CD14-positive monocyte (primary cell): ENCODE data around the gene ABCA4. TPM values are rescaled to one million over a fixed set of nuclear protein-coding genes. Genes with fewer than 3 reads are reported as not detected.

ENCODE experiments used
- DNase-seq, 3 donors: peaks; one replicate each; pipeline ENCODE4 v3.0.0-alpha.2; 2011 to 2022
- H2AFZ ChIP-seq: 2 replicates; pipeline ENCODE4 v1.6.0; 2012; ENCODE audit warnings: mild to moderate bottlenecking, low read depth, low read length, inconsistent platforms; ENCODE audit not compliant: insufficient read depth, poor library complexity, severe bottlenecking
- H3K27ac ChIP-seq, 2 donors: 1 replicate in 1 of 2; 2 replicates in 1 of 2; pipeline ENCODE4 v1.5.1; 2012 to 2013; ENCODE audit warnings: low read length in 2 of 2, control low read depth in 1 of 2, inconsistent platforms in 1 of 2, low read depth in 1 of 2, mild to moderate bottlenecking in 1 of 2
- H3K27me3 ChIP-seq, 2 donors: one replicate each; pipeline versions ENCODE4 v1.6.0 to v1.6.1; 2011 to 2013; ENCODE audit warnings: low read length in 2 of 2; ENCODE audit not compliant: control insufficient read depth in 2 of 2, insufficient read depth in 2 of 2
- H3K36me3 ChIP-seq, 2 donors: replicated peaks in 1 of 2; 1 replicate in 1 of 2; 2 replicates in 1 of 2; pipeline versions ENCODE4 v1.5.1 to v1.6.1; 2012 to 2013; ENCODE audit warnings: low read length in 2 of 2, control low read depth in 1 of 2, inconsistent platforms in 1 of 2, mild to moderate bottlenecking in 1 of 2; ENCODE audit not compliant: insufficient read depth in 2 of 2, control insufficient read depth in 1 of 2
- H3K4me1 ChIP-seq, 2 donors: 1 replicate in 1 of 2; 2 replicates in 1 of 2; pipeline versions ENCODE4 v1.5.1 to v1.6.1; 2012 to 2013; ENCODE audit warnings: low read length in 2 of 2, control low read depth in 1 of 2, inconsistent platforms in 1 of 2, mild to moderate bottlenecking in 1 of 2, moderate library complexity in 1 of 2; ENCODE audit not compliant: insufficient read depth in 2 of 2, control insufficient read depth in 1 of 2
- H3K4me2 ChIP-seq: replicated peaks from 2 replicates; pipeline ENCODE3; 2012; ENCODE audit warnings: low read length, moderate library complexity, mild to moderate bottlenecking; ENCODE audit not compliant: poor library complexity, severe bottlenecking; ENCODE audit errors: extremely low read depth
- H3K4me3 ChIP-seq, 3 experiments: fragments of 200-600 bp in 1 of 3; sonication (generic) in 1 of 3; replicated peaks in 1 of 3; 1 replicate in 2 of 3; 2 replicates in 1 of 3; pipeline ENCODE4 v1.5.1; 2011 to 2013; ENCODE audit warnings: low read length in 3 of 3, mild to moderate bottlenecking in 3 of 3, control low read depth in 2 of 3, low read depth in 2 of 3, inconsistent platforms in 1 of 3, moderate library complexity in 1 of 3
- H3K79me2 ChIP-seq: 2 replicates; pipeline ENCODE4 v1.6.0; 2012; ENCODE audit warnings: mild to moderate bottlenecking, control low read depth, inconsistent platforms, low read length, moderate library complexity; ENCODE audit not compliant: insufficient read depth
- H3K9ac ChIP-seq: 2 replicates; pipeline ENCODE4 v1.6.0; 2017; ENCODE audit warnings: low read length, mild to moderate bottlenecking; ENCODE audit not compliant: insufficient read depth, poor library complexity, severe bottlenecking
- H3K9me3 ChIP-seq, 2 donors: replicated peaks in 1 of 2; 1 replicate in 1 of 2; 2 replicates in 1 of 2; pipeline versions ENCODE4 v1.5.1 to v1.6.1; 2012 to 2013; ENCODE audit warnings: low read length in 2 of 2, control low read depth in 1 of 2; ENCODE audit not compliant: control insufficient read depth in 1 of 2, insufficient read depth in 1 of 2
- H4K20me1 ChIP-seq: 2 replicates; pipeline ENCODE4 v1.6.0; 2012; ENCODE audit warnings: mild to moderate bottlenecking, low read length, control low read depth, moderate library complexity; ENCODE audit not compliant: insufficient read depth
- H3K27ac Mint-ChIP-seq, 7 donors: one replicate each; pipeline ENCODE4 v1.8.0; 2020; ENCODE audit warnings: mild to moderate bottlenecking in 7 of 7, mixed read lengths in 7 of 7, moderate library complexity in 6 of 7, inconsistent platforms in 2 of 7
- H3K27me3 Mint-ChIP-seq, 3 donors: one replicate each; pipeline ENCODE4 v1.8.0; 2021 to 2022; ENCODE audit warnings: low read depth in 3 of 3, mild to moderate bottlenecking in 3 of 3, mixed read lengths in 3 of 3, moderate library complexity in 3 of 3, inconsistent platforms in 1 of 3
- H3K36me3 Mint-ChIP-seq, 2 donors: one replicate each; pipeline ENCODE4 v1.8.0; 2020; ENCODE audit warnings: mixed read lengths in 2 of 2, inconsistent platforms in 1 of 2, mild to moderate bottlenecking in 1 of 2
- H3K4me1 Mint-ChIP-seq: one replicate; pipeline ENCODE4 v1.8.0; 2020; ENCODE audit warnings: mild to moderate bottlenecking, mixed read lengths
- H3K4me3 Mint-ChIP-seq, 2 donors: one replicate each; pipeline ENCODE4 v1.8.0; 2020; ENCODE audit warnings: mild to moderate bottlenecking in 2 of 2, mixed read lengths in 2 of 2, moderate library complexity in 1 of 2
- H3K9me3 Mint-ChIP-seq, 7 donors: one replicate each; pipeline ENCODE4 v1.8.0; 2020 to 2022; ENCODE audit warnings: mixed read lengths in 7 of 7, mild to moderate bottlenecking in 6 of 7, moderate library complexity in 6 of 7, inconsistent platforms in 2 of 7
- WGBS: methylation state at CpG from one replicate; pipeline ENCODE4 v1.1.5; 2013; ENCODE audit warnings: missing lambda C conversion rate; ENCODE audit not compliant: insufficient coverage; 5-methylcytosine and 5-hydroxymethylcytosine counted together
- intact Hi-C, 2 donors: fragments of 100-400 bp; cut with micrococcal nuclease; formaldehyde crosslinking; loops; one replicate each; pipeline versions ENCODE4 v1.15.0 to v1.15.1; 2023
- polyA plus RNA-seq, 3 donors: library from polyadenylated mRNA; depleted of rRNA in 1 of 3; unstranded in 2 of 3; stranded (reverse) in 1 of 3; fragments of 300-500 nt in 2 of 3; fragments of >200 nt in 1 of 3; fragmentation: Illumina TruSeq in 2 of 3; gene quantifications; 1 replicate in 2 of 3; 2 replicates in 1 of 3; pipeline ENCODE4 v1.2.3, GENCODE V29; 2012 to 2021
- TF ChIP-seq, protein P1 (sequence below): fragments of 200-600 bp; IDR thresholded peaks from one replicate; pipeline ENCODE4 v1.8.0; 2022; ENCODE audit warnings: antibody characterized with exemption, mild to moderate bottlenecking

The ABCA4 gene
- polyA plus RNA-seq, 3 donors = not detected

- Histone ChIP-seq H3K4me1 (peaks cover 33 to 36% of the 10 kb centered on the region in 2 donors), H3K9ac (no peak overlapping the region), H3K4me2 (no peak overlapping the region), H2AFZ (no peak overlapping the region), H3K9me3 (no peaks in the 10 kb centered on the region), H3K79me2 (no peaks in the 10 kb centered on the region), H3K27ac (no peak overlapping the region), H3K27me3 (no peaks in the 10 kb centered on the region), H4K20me1 (no peaks in the 10 kb centered on the region), H3K36me3 (no peaks in the 10 kb centered on the region), H3K4me3 (no peak overlapping the region)
- Mint-ChIP-seq H3K4me3 (no peak overlapping the region), H3K36me3 (no peaks in the 10 kb centered on the region), H3K4me1 (peaks cover 38% of the 10 kb centered on the region), H3K27me3 (peaks cover 3 to 8% (median 4%) of the 10 kb centered on the region in 3 donors), H3K27ac (peak overlapping the region in 1 of 7 donors; percentile 25), H3K9me3 (peaks cover 0 to 1% (median 0%) of the 10 kb centered on the region in 7 donors)
- TF ChIP-seq, protein P1, sequence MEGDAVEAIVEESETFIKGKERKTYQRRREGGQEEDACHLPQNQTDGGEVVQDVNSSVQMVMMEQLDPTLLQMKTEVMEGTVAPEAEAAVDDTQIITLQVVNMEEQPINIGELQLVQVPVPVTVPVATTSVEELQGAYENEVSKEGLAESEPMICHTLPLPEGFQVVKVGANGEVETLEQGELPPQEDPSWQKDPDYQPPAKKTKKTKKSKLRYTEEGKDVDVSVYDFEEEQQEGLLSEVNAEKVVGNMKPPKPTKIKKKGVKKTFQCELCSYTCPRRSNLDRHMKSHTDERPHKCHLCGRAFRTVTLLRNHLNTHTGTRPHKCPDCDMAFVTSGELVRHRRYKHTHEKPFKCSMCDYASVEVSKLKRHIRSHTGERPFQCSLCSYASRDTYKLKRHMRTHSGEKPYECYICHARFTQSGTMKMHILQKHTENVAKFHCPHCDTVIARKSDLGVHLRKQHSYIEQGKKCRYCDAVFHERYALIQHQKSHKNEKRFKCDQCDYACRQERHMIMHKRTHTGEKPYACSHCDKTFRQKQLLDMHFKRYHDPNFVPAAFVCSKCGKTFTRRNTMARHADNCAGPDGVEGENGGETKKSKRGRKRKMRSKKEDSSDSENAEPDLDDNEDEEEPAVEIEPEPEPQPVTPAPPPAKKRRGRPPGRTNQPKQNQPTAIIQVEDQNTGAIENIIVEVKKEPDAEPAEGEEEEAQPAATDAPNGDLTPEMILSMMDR = no peak
- DNase-seq = no peak
- no CpG with 5 or more reads among the region's 6 CpGs for WGBS
- intact Hi-C loops = no loop called here
Observed at GRCh38 chr1:93993731-93994130, 127.2 kb downstream of the ABCA4 start.

DNA sequence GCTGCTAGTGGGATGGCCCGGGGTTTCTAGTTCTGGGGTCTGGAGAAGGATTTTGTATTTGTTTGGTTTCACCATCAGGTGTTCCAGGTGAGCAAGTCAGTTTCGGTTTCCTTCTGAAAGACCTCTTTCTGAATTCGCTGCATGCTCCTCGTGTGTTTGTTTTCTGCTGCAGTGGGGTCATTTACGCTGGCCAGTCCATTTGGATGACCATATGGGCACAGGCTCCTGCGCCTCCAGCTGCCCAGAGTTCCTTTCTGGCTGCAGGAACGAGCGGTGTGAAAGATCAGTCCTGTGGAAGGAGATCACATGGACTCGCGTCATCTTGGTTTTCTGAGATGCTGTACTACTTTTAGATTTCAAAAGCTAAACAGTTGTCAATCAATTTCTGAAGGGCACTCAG is 128.0 kb downstream of the ABCA4 start:
- Mint-ChIP-seq H3K36me3 (no peaks in the 10 kb centered on the region), H3K4me1 (peaks cover 45% of the 10 kb centered on the region), H3K9me3 (peaks cover 0 to 1% (median 0%) of the 10 kb centered on the region in 7 donors), H3K4me3 (no peak overlapping the region), H3K27ac (no peak overlapping the region), H3K27me3 (peaks cover 3 to 8% (median 4%) of the 10 kb centered on the region in 3 donors)
- Histone ChIP-seq H2AFZ (no peak overlapping the region), H4K20me1 (no peaks in the 10 kb centered on the region), H3K27ac (no peak overlapping the region), H3K79me2 (no peaks in the 10 kb centered on the region), H3K36me3 (no peaks in the 10 kb centered on the region), H3K9ac (no peak overlapping the region), H3K4me2 (no peak overlapping the region), H3K27me3 (no peaks in the 10 kb centered on the region), H3K9me3 (no peaks in the 10 kb centered on the region), H3K4me3 (no peak overlapping the region), H3K4me1 (peaks cover 41 to 43% of the 10 kb centered on the region in 2 donors)
- WGBS = 87% methylated on average over 8 of the region's 10 CpGs
- DNase-seq = no peak
- TF ChIP-seq, protein P1 = no peak
- intact Hi-C loops = no loop called here
